Hepatocyte (in vitro differentiated cells): ENCODE data around the gene FMO2. TPM values are rescaled to one million over a fixed set of nuclear protein-coding genes. Genes with fewer than 3 reads are reported as not detected.
A peak's percentile ranks its signal among the peaks of the same experiment; 100 is the strongest.

Experiments
- DNase-seq: peaks from one replicate; pipeline ENCODE4 v3.0.0-alpha.2; 2016; ENCODE audit warnings: low spot score
- H2AFZ ChIP-seq: fragments of 200-600 bp; sonication (generic); 2 replicates; pipeline ENCODE4 v1.6.0; 2016; ENCODE audit warnings: antibody characterized with exemption, mild to moderate bottlenecking
- H3K27ac ChIP-seq: fragments of 200-600 bp; sonication (generic); 2 replicates; pipeline ENCODE4 v1.5.1; 2016; ENCODE audit warnings: mild to moderate bottlenecking
- H3K27me3 ChIP-seq: fragments of 200-600 bp; sonication (generic); 2 replicates; pipeline ENCODE4 v1.6.1; 2016
- H3K36me3 ChIP-seq: fragments of 200-600 bp; sonication (generic); replicated peaks from 2 replicates; pipeline ENCODE4 v1.5.1; 2016; ENCODE audit warnings: low read depth; ENCODE audit not compliant: insufficient read depth
- H3K4me1 ChIP-seq: fragments of 200-600 bp; sonication (generic); 2 replicates; pipeline ENCODE4 v1.5.1; 2016; ENCODE audit warnings: mild to moderate bottlenecking, moderate library complexity; ENCODE audit not compliant: insufficient read depth
- H3K4me2 ChIP-seq: fragments of 200-600 bp; sonication (generic); 2 replicates; pipeline ENCODE4 v1.6.0; 2016
- H3K4me3 ChIP-seq: fragments of 200-600 bp; sonication (generic); 2 replicates; pipeline ENCODE4 v1.5.1; 2016; ENCODE audit warnings: mild to moderate bottlenecking
- H3K79me2 ChIP-seq: fragments of 200-600 bp; sonication (generic); 2 replicates; pipeline ENCODE4 v1.6.0; 2017; ENCODE audit warnings: mild to moderate bottlenecking
- H3K9me2 ChIP-seq: fragments of 200-600 bp; sonication (generic); replicated peaks from 2 replicates; pipeline ENCODE4 v1.6.0; 2017; ENCODE audit warnings: mild to moderate bottlenecking; ENCODE audit not compliant: insufficient read depth
- H3K9me3 ChIP-seq: fragments of 200-600 bp; sonication (generic); 2 replicates; pipeline ENCODE4 v1.5.1; 2016; ENCODE audit warnings: low read depth, mild to moderate bottlenecking
- H4K20me1 ChIP-seq: fragments of 200-600 bp; sonication (generic); 2 replicates; pipeline ENCODE4 v1.6.0; 2016; ENCODE audit warnings: mild to moderate bottlenecking; ENCODE audit not compliant: insufficient read depth, poor library complexity, severe bottlenecking
- CTCF ChIP-seq: fragments of 200-600 bp; sonication (generic); IDR thresholded peaks from 2 replicates; pipeline ENCODE4 v1.5.1; 2016; ENCODE audit warnings: antibody characterized with exemption, mild to moderate bottlenecking; ENCODE audit not compliant: poor library complexity
- EZH2 ChIP-seq: fragments of 200-600 bp; sonication (generic); IDR thresholded peaks from 2 replicates; pipeline ENCODE4 v1.6.1; 2016; ENCODE audit warnings: antibody characterized with exemption, mild to moderate bottlenecking, borderline replicate concordance
- EZH2phosphoT487 ChIP-seq: fragments of 200-600 bp; sonication (generic); IDR thresholded peaks from one replicate; pipeline ENCODE4 v1.6.1; 2018; ENCODE audit warnings: antibody characterized with exemption, mild to moderate bottlenecking, low read depth, moderate library complexity; ENCODE audit not compliant: unreplicated experiment, severe bottlenecking
- WGBS: methylation state at CpG from one replicate; pipeline ENCODE4 v1.1.6; 2016; ENCODE audit warnings: low lambda C conversion rate; ENCODE audit errors: missing lambda C conversion rate; 5-methylcytosine and 5-hydroxymethylcytosine counted together
- polyA plus RNA-seq: library from polyadenylated mRNA; unstranded; fragments of >200 nt; fragmentation: Nextera tagmentation; extraction: Ambion mirVana; gene quantifications from 2 replicates; pipeline ENCODE4 v1.2.1, GENCODE V29; 2016
- total RNA-seq: library from RNA; depleted of rRNA; stranded (reverse); fragments of >200 nt; gene quantifications from 2 replicates; pipeline ENCODE4 v1.2.3, GENCODE V29; 2014

Gene FMO2
- total and polyA plus RNA-seq, 2 experiments from 2014 or later = 0.70 TPM; not detected in 1

- Histone ChIP-seq H3K27ac (peak overlapping the region; percentile 87), H3K4me1 (peaks cover 34% of the 10 kb centered on the region), H3K4me3 (no peak overlapping the region), H4K20me1 (no peaks in the 10 kb centered on the region), H3K27me3 (no peaks in the 10 kb centered on the region), H3K9me3 (no peaks in the 10 kb centered on the region), H2AFZ (no peak overlapping the region), H3K36me3 (no peaks in the 10 kb centered on the region), H3K79me2 (no peaks in the 10 kb centered on the region), H3K4me2 (peak overlapping the region; percentile 49), H3K9me2 (no peaks in the 10 kb centered on the region)
- 52% methylated on average over 8 of the region's 8 CpGs for WGBS
- DNase-seq = peak; percentile 37
- TF ChIP-seq EZH2phosphoT487 = no peak
- TF ChIP-seq CTCF = no peak
- TF ChIP-seq EZH2 = no peak
Measured at GRCh38 chr1:171142416-171143385, 42.4 kb upstream of the FMO2 start.

DNA sequence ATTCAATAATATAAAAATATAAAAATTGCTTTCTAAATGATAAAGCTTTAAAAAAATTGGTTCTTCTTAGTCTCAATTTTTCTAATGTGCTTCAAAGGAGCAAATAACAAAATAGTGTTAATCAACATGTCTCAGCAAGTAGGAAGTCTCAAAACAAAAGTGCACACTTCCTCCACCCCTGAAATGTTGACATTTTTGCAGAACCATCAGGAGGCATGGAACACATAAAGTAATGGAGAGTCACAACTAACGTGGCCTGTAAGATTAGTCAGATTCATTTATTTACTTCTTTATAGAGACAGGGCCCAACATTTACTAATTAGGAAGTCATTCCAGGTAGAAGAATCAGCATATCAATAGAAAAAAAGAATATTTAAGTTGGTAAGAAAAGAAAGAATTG, 34.9 kb upstream of the FMO2 start:
- Histone ChIP-seq H4K20me1 (no peaks in the 10 kb centered on the region), H3K36me3 (no peaks in the 10 kb centered on the region), H3K4me2 (no peak overlapping the region), H3K27me3 (no peaks in the 10 kb centered on the region), H3K4me1 (no peaks in the 10 kb centered on the region), H3K9me3 (no peaks in the 10 kb centered on the region), H3K9me2 (no peaks in the 10 kb centered on the region), H3K27ac (no peak overlapping the region), H2AFZ (no peak overlapping the region), H3K4me3 (no peak overlapping the region), H3K79me2 (no peaks in the 10 kb centered on the region)
- 72% methylated on average over 1 of the region's 1 CpG for WGBS
- TF ChIP-seq EZH2phosphoT487 (no peak), CTCF (no peak), EZH2 (no peak)
- no peak for DNase-seq

- TF ChIP-seq EZH2 = no peak
Measured at GRCh38 chr1:171152549-171152948, 32.6 kb upstream of the FMO2 start.

GRCh38 chr1:171155484-171155883, 29.6 kb upstream of the FMO2 start:
- Histone ChIP-seq H3K9me3 (no peaks in the 10 kb centered on the region), H3K9me2 (no peaks in the 10 kb centered on the region), H3K27ac (no peak overlapping the region), H3K36me3 (no peaks in the 10 kb centered on the region), H3K27me3 (no peaks in the 10 kb centered on the region), H3K79me2 (no peaks in the 10 kb centered on the region), H3K4me3 (no peak overlapping the region), H2AFZ (no peak overlapping the region), H4K20me1 (no peaks in the 10 kb centered on the region), H3K4me1 (peaks cover 19% of the 10 kb centered on the region), H3K4me2 (no peak overlapping the region)
- no peak for DNase-seq
- TF ChIP-seq EZH2 = no peak

More at GRCh38 chr1:171152549-171152948, 32.6 kb upstream of the FMO2 start:
- Histone ChIP-seq H2AFZ (no peak overlapping the region), H3K79me2 (no peaks in the 10 kb centered on the region), H3K27ac (no peak overlapping the region), H3K9me3 (no peaks in the 10 kb centered on the region), H3K4me1 (no peaks in the 10 kb centered on the region), H3K9me2 (no peaks in the 10 kb centered on the region), H3K4me3 (no peak overlapping the region), H3K4me2 (no peak overlapping the region), H3K36me3 (no peaks in the 10 kb centered on the region), H4K20me1 (no peaks in the 10 kb centered on the region), H3K27me3 (no peaks in the 10 kb centered on the region)
- DNase-seq = no peak
- 74% methylated on average over 2 of the region's 2 CpGs for WGBS
